Frontal cortex (tissue), 4 donors: ENCODE measurements around the gene EHBP1L1. TPM values are rescaled to one million over a fixed set of nuclear protein-coding genes. Genes with fewer than 3 reads are reported as not detected.

Experiments used
- DNase-seq, 2 donors: peaks; one replicate each; pipeline ENCODE4 v3.0.0; 2012; ENCODE audit warnings: low spot score in 2 of 2
- FAIRE-seq: peaks from 2 replicates; lab custom pipeline; 2012; peaks lifted over from hg19 to GRCh38; lab: Jason Lieb, UNC
- total RNA-seq: library from RNA; depleted of rRNA; stranded (reverse); fragments of >200 nt; gene quantifications from one replicate; pipeline ENCODE4 v1.2.3, GENCODE V29; 2014
- donor health status: control.
- donor health status: control.
- donor health status: control.

The EHBP1L1 gene
- total RNA-seq = 8.6 TPM

GRCh38 chr11:65575568-65576231 is at the start of gene EHBP1L1:
Gene EHBP1L1, plus strand, starts transcription at chr11:65576053. Its CDS starts 250 bp downstream, at chr11:65576303.
- DNase-seq (peak; percentile 82 to 83), FAIRE-seq (no peak)

GRCh38 chr11:65526744-65527143 is 49.1 kb upstream of the EHBP1L1 start:
- DNase-seq (no peak), FAIRE-seq (no peak)

GRCh38 chr11:65528819-65529350 is 47.0 kb upstream of the EHBP1L1 start:
- FAIRE-seq = no peak
- DNase-seq = no peak

GRCh38 chr11:65529475-65530156 is 46.2 kb upstream of the EHBP1L1 start:
- FAIRE-seq = no peak
- no peak for DNase-seq

- FAIRE-seq = no peak
Observed at GRCh38 chr11:65530157-65530496, 45.7 kb upstream of the EHBP1L1 start.

GRCh38 chr11:65532388-65533064 is 43.3 kb upstream of the EHBP1L1 start:
- DNase-seq = no peak
- no peak for FAIRE-seq

More at GRCh38 chr11:65530157-65530496, 45.7 kb upstream of the EHBP1L1 start:
- DNase-seq = no peak

GRCh38 chr11:65535102-65535501 is 40.8 kb upstream of the EHBP1L1 start:
- FAIRE-seq (no peak), DNase-seq (no peak)

GRCh38 chr11:65536412-65537295 is 39.2 kb upstream of the EHBP1L1 start:
- FAIRE-seq (no peak), DNase-seq (no peak)

GRCh38 chr11:65537296-65537597 is 38.6 kb upstream of the EHBP1L1 start:
- DNase-seq = no peak
- FAIRE-seq = no peak

GRCh38 chr11:65537620-65538231 is 38.1 kb upstream of the EHBP1L1 start:
- DNase-seq (no peak), FAIRE-seq (no peak)

- DNase-seq = no peak
Observed at GRCh38 chr11:65538232-65538914, 37.5 kb upstream of the EHBP1L1 start.

GRCh38 chr11:65538915-65539743 is 36.7 kb upstream of the EHBP1L1 start:
- DNase-seq = no peak

More at GRCh38 chr11:65538232-65538914, 37.5 kb upstream of the EHBP1L1 start:
- FAIRE-seq = no peak

GRCh38 chr11:65539744-65540289 is 36.0 kb upstream of the EHBP1L1 start:
- DNase-seq (no peak), FAIRE-seq (no peak)

More at GRCh38 chr11:65538915-65539743, 36.7 kb upstream of the EHBP1L1 start:
- FAIRE-seq = no peak

GRCh38 chr11:65540290-65541092 is 35.4 kb upstream of the EHBP1L1 start:
- FAIRE-seq = no peak

GRCh38 chr11:65541093-65541982 is 34.5 kb upstream of the EHBP1L1 start:
- DNase-seq (no peak), FAIRE-seq (no peak)

More at GRCh38 chr11:65540290-65541092, 35.4 kb upstream of the EHBP1L1 start:
- peak; percentile 98 to 99 for DNase-seq
